PC-3 (cell line): ENCODE data around the gene G6PC1.

Experiments used
- EZH2 ChIP-seq: fragments of 300-600 bp; sonication (generic); IDR thresholded peaks from one replicate; pipeline ENCODE4 v1.6.1; 2017; ENCODE audit warnings: antibody characterized with exemption, mild to moderate bottlenecking, low read length; ENCODE audit not compliant: unreplicated experiment
- EZH2phosphoT487 ChIP-seq: fragments of 300-600 bp; sonication (generic); IDR thresholded peaks from 2 replicates; pipeline ENCODE4 v1.6.1; 2018; ENCODE audit warnings: mild to moderate bottlenecking, antibody characterized with exemption, low read length, borderline replicate concordance
- TF ChIP-seq, protein P1 (sequence below): fragments of 300-600 bp; sonication (generic); conservative IDR thresholded peaks from 2 replicates; pipeline ENCODE4 v1.5.1; 2017; ENCODE audit warnings: antibody characterized with exemption, low read depth, mild to moderate bottlenecking, low read length

DNA sequence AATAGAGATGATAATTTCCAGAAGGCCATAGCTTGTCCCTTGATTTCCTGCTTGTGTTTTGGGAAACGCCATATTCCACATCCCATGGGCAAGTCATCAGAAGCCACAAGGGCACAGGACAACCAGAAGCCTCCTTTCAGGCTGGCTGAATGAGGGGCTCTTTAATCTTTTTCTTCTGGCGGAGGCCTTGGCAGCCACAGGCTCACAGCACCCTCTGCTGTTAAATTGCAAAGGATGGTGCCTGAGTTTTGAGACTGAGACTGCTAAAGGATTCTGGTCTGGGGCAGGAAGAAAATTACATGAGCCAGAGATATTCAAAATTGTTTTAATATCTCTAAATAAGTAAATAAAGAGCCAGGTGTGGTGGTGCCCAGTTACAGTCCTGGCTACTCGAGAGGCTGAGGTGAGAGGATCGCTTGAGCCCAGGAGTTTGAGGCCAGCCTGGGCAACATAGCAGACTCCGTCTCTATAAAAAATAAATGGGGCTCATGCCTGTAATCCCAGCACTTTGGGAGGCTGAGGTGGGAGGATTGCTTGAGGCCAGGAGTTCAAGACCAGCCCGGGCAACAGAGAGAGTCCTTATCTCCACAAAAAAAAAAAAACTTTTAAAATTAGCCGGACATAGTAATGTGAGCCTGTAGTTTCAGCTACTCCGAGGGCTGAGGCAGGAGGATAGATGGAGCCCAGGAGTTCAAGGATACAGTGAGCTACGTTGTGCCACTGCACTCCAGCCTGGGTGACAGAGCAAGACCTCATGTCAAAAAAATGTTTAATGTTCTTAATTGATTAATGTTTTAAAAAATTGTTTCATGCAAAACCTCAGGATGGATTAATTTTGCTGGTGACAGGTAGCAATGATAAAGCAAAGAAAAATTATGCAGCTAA is 37.4 kb downstream of the G6PC1 start:
- TF ChIP-seq, protein P1, sequence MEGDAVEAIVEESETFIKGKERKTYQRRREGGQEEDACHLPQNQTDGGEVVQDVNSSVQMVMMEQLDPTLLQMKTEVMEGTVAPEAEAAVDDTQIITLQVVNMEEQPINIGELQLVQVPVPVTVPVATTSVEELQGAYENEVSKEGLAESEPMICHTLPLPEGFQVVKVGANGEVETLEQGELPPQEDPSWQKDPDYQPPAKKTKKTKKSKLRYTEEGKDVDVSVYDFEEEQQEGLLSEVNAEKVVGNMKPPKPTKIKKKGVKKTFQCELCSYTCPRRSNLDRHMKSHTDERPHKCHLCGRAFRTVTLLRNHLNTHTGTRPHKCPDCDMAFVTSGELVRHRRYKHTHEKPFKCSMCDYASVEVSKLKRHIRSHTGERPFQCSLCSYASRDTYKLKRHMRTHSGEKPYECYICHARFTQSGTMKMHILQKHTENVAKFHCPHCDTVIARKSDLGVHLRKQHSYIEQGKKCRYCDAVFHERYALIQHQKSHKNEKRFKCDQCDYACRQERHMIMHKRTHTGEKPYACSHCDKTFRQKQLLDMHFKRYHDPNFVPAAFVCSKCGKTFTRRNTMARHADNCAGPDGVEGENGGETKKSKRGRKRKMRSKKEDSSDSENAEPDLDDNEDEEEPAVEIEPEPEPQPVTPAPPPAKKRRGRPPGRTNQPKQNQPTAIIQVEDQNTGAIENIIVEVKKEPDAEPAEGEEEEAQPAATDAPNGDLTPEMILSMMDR = peak; percentile 71
- TF ChIP-seq EZH2 = no peak
- no peak for TF ChIP-seq EZH2phosphoT487
